Lower lobe of right lung (tissue), 2 donors: ENCODE measurements around the gene CYP4F12. TPM values are rescaled to one million over a fixed set of nuclear protein-coding genes. Genes with fewer than 3 reads are reported as not detected.

ENCODE experiments used
- ATAC-seq, 2 donors: fragments of 200-7000 bp; cut with Tn5 transposase; one replicate each; pipeline ENCODE4 v1.9.1; 2020 to 2022; ENCODE audit warnings: mild to moderate bottlenecking in 2 of 2, moderate library complexity in 2 of 2
- DNase-seq: peaks from one replicate; pipeline ENCODE4 v3.0.0-alpha.2; 2020
- H3K27ac ChIP-seq: fragments of 200-600 bp; one replicate; pipeline ENCODE4 v1.8.0; 2022
- H3K27me3 ChIP-seq: fragments of 200-600 bp; one replicate; pipeline ENCODE4 v1.8.0; 2022; ENCODE audit warnings: low read depth
- H3K36me3 ChIP-seq: fragments of 200-600 bp; one replicate; pipeline ENCODE4 v1.8.0; 2022; ENCODE audit warnings: mild to moderate bottlenecking
- H3K4me1 ChIP-seq: fragments of 200-600 bp; one replicate; pipeline ENCODE4 v1.8.0; 2022
- H3K4me3 ChIP-seq: fragments of 200-600 bp; one replicate; pipeline ENCODE4 v1.8.0; 2022; ENCODE audit warnings: mild to moderate bottlenecking
- H3K9me3 ChIP-seq: fragments of 200-600 bp; one replicate; pipeline ENCODE4 v1.8.0; 2022
- intact Hi-C: fragments of 100-400 bp; cut with DNase I; formaldehyde crosslinking; loops from one replicate; pipeline ENCODE4 v1.11.0; 2022
- total RNA-seq: library from RNA; stranded (reverse); fragmentation: NEBNext Ultra II Directional; extraction: Animal tissue kit (Norgen Biotek cat#: 25700); gene quantifications from one replicate; pipeline ENCODE4 v1.2.1, GENCODE V29; 2021
- TF ChIP-seq, protein P1 (sequence below): fragments of 200-600 bp; IDR thresholded peaks from one replicate; pipeline ENCODE4 v1.8.0; 2022; ENCODE audit warnings: antibody characterized with exemption, mild to moderate bottlenecking
- donor health status: DM: no; HTN: yes; CAD: no; lungs with severe emphysema.

The CYP4F12 gene
- total RNA-seq, 1 donor from 2014 or later, result 4.5 TPM

DNA sequence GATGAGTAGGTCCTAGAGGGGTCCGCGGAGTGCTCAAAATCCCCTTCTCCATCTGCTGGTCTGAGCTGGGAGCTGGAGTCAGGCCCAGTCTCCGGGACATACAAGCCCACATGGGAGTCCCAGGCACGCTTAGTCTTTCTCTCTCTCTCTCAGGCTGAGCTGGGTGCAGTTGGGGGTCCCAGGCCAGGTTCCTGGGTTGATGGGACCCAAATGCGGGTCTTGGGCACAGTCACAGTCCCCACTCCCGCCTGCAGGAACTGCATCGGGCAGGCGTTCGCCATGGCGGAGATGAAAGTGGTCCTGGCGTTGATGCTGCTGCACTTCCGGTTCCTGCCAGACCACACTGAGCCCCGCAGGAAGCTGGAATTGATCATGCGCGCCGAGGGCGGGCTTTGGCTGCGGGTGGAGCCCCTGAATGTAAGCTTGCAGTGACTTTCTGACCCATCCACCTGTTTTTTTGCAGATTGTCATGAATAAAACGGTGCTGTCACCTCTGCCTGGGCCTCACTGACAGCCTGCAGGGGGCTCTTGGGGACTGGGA is 23.8 kb downstream of the CYP4F12 start:
- intact Hi-C loops, result no loop called here
- ATAC-seq (no peak), DNase-seq (no peak)
- no peaks in the 10 kb centered on the region for H3K27me3 ChIP-seq
- H3K4me1 ChIP-seq, result no peaks in the 10 kb centered on the region
- no peak overlapping the region for H3K27ac ChIP-seq
- H3K9me3 ChIP-seq, result no peaks in the 10 kb centered on the region
- no peaks in the 10 kb centered on the region for H3K36me3 ChIP-seq
- TF ChIP-seq, protein P1, sequence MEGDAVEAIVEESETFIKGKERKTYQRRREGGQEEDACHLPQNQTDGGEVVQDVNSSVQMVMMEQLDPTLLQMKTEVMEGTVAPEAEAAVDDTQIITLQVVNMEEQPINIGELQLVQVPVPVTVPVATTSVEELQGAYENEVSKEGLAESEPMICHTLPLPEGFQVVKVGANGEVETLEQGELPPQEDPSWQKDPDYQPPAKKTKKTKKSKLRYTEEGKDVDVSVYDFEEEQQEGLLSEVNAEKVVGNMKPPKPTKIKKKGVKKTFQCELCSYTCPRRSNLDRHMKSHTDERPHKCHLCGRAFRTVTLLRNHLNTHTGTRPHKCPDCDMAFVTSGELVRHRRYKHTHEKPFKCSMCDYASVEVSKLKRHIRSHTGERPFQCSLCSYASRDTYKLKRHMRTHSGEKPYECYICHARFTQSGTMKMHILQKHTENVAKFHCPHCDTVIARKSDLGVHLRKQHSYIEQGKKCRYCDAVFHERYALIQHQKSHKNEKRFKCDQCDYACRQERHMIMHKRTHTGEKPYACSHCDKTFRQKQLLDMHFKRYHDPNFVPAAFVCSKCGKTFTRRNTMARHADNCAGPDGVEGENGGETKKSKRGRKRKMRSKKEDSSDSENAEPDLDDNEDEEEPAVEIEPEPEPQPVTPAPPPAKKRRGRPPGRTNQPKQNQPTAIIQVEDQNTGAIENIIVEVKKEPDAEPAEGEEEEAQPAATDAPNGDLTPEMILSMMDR, result no peak
- H3K4me3 ChIP-seq, result no peak overlapping the region

DNA sequence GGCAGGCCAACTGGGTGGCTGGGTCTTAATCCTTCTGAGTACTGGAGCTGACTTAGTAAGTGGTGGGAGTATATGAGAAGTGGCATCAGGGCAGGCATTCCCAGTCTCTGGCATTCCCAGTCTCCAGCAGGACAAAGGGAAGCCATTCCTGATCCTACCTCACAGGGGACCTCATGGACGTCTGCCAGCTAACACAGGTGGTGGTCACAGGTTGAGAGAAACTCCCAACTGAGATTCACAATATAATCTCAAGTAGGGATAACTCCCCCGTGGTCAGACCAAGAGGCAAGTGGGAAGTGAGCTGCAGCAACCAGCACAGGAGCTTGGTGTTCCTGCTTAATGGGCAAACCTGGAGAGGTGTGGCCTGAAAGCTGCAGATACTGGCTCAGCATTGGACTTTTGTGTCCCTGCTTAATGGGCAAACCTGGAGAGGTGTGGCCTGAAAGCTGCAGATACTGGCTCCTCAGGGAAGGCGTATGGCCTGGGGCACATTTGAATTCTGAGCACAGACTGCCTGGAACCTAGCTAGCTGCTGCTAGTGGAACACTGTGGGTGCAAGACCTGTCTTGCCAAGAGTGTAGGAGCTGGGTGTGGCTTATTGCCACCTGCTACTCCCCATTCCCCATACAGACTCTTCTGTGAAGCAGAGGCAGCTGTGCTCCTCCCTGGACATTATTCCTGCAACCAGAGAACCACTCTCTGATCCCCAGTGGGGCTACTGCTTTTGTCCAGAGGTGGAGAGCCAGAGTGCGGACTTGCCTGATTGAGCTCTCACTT is 29.1 kb downstream of the CYP4F12 start:
- H3K27me3 ChIP-seq, result no peaks in the 10 kb centered on the region
- no peak overlapping the region for H3K27ac ChIP-seq
- peaks cover 16% of the 10 kb centered on the region for H3K4me1 ChIP-seq
- no peak for ATAC-seq
- intact Hi-C loops, result no loop called here
- H3K4me3 ChIP-seq, result no peak overlapping the region
- no peaks in the 10 kb centered on the region for H3K36me3 ChIP-seq
- H3K9me3 ChIP-seq, result no peaks in the 10 kb centered on the region
- TF ChIP-seq, protein P1, result no peak
- no peak for DNase-seq

DNA sequence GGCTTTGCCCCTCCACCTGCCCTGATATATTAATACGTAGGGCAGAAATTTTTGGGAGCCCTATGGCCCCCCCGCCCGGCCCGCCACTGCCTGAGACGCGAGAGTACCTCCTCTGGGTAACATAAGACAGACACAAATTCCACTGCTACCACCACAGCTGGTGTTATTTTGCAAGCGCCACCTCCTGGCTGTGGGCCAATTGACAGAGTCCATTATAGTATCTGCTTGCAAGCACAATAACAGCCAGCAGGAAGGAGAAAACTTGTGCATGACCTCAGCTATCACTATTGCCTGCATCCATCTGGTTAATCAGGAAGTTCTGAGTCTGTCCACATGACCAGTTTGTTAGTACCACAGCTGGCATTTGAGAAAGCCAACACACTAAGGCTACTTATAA is 29.6 kb downstream of the CYP4F12 start:
- peak; percentile 46 to 87 for ATAC-seq
- Histone ChIP-seq H3K27ac (no peak overlapping the region), H3K4me3 (no peak overlapping the region), H3K4me1 (peaks cover 16% of the 10 kb centered on the region), H3K27me3 (no peaks in the 10 kb centered on the region), H3K9me3 (no peaks in the 10 kb centered on the region), H3K36me3 (no peaks in the 10 kb centered on the region)
- DNase-seq, result peak; percentile 72
- intact Hi-C loops, result no loop called here
- TF ChIP-seq, protein P1, result no peak

DNA sequence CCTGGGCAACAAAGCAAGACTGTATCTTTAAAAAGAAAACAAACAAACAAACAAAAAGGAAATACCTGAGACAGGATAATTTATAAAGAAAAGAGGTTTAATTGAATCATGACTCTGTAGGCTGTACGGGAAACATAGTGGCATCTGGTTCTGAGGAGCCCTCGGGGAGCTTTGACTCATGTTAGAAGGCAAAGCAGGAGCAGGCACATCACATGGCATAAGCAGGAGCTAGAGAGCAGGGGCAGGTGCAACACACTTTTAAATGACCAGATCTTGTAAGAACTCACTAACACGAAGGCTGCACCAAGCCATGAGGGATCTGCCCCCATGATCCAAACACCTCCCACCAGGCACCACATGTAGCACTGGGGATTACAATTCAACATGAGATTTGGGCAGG is 41.8 kb downstream of the CYP4F12 start:
- Histone ChIP-seq H3K27ac (no peak overlapping the region), H3K36me3 (no peaks in the 10 kb centered on the region), H3K9me3 (no peaks in the 10 kb centered on the region), H3K27me3 (peaks cover 17% of the 10 kb centered on the region), H3K4me3 (no peak overlapping the region), H3K4me1 (no peaks in the 10 kb centered on the region)
- intact Hi-C loops, result no loop called here
- no peak for DNase-seq
- TF ChIP-seq, protein P1, result no peak
- ATAC-seq, result no peak

DNA sequence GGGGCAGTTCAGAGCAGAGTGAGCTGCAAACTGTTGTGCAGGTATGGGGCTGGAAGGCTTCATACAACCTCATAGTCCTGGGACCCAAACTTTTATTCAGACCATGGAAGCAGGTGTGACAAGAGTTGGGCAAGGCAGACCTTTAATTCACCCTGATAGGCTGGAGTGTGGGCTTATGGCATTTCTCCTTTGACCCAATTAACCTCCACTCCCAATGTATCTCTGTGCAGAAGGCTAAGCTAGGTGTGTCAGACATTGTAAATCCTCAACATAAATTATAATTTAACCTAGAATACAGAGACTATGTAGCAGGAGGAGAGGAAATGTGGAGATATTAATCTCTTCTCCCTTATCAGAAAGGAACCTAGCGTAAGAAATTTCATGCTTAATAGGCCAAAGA is 42.8 kb downstream of the CYP4F12 start:
- Histone ChIP-seq H3K9me3 (no peaks in the 10 kb centered on the region), H3K4me1 (no peaks in the 10 kb centered on the region)
- no peak for ATAC-seq

More for the DNA sequence above, 42.8 kb downstream of the CYP4F12 start:
- no peaks in the 10 kb centered on the region for H3K36me3 ChIP-seq
- no peak overlapping the region for H3K4me3 ChIP-seq
- no peak for DNase-seq
- intact Hi-C loops, result no loop called here
- H3K27me3 ChIP-seq, result peaks cover 17% of the 10 kb centered on the region
- TF ChIP-seq, protein P1, result no peak
- H3K27ac ChIP-seq, result no peak overlapping the region
